DMS153 treated with DMSO at 0.1 percent for 48 hours (cell line): ENCODE results near the gene KRR1.
A peak's percentile ranks its signal among the peaks of the same experiment; 100 is the strongest.

ENCODE experiments used
- DNase-seq: peaks from one replicate; lab custom pipeline; 2025; ENCODE audit not compliant: unreplicated experiment; lab: John Stamatoyannopoulos, UW

KRR1 gene

GRCh38 chr12:75511116-75512048 lies at the start of gene KRR1:
KRR1 (minus strand) TSS chr12:75511609; CDS start chr12:75511597, 12 bp downstream.
- peak; percentile 92 for DNase-seq

DNA sequence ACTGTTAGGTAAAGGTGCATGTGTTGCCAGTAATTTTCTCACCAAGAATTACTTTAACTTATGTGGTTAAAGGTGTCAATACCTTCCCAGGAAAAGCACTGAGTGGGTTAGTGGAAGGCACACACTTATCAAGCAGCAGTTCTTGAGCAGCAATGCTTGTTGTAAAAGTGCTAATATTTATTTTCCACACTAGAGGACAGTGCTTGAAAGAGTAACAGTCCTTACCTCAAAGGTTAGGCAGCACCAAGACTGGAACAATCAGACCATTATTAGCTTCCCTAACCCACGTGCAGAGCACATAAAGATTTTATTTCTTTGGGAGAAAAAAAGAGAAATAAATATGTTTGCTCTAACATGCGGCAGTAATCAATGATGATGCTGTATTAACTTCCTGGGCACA lies 48.8 kb upstream of the KRR1 start:
- peak; percentile 7 for DNase-seq

DNA sequence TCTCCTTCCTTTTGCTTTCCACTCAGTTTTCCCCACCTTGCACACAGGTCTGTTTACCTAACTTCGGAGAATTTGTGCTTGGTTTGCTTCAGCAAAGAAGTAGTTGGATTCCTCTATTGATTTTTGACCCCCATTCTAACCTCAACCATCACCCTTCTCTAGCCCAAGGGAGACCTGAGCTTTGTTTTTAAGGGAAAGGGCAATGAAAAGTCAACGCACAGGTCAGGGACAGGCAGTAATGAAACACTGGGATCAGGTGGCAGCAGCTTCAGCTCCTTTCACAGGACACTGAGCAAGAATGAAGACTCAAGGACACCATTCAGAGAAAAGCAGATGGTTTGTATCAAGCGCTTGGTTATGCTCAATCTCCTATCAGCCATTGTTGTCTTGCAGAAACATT lies 46.9 kb upstream of the KRR1 start:
- DNase-seq = no peak

GRCh38 chr12:75556311-75556899 lies 45.0 kb upstream of the KRR1 start:
- DNase-seq = no peak

- DNase-seq = no peak
Observed at GRCh38 chr12:75554556-75554880, 43.1 kb upstream of the KRR1 start.

DNA sequence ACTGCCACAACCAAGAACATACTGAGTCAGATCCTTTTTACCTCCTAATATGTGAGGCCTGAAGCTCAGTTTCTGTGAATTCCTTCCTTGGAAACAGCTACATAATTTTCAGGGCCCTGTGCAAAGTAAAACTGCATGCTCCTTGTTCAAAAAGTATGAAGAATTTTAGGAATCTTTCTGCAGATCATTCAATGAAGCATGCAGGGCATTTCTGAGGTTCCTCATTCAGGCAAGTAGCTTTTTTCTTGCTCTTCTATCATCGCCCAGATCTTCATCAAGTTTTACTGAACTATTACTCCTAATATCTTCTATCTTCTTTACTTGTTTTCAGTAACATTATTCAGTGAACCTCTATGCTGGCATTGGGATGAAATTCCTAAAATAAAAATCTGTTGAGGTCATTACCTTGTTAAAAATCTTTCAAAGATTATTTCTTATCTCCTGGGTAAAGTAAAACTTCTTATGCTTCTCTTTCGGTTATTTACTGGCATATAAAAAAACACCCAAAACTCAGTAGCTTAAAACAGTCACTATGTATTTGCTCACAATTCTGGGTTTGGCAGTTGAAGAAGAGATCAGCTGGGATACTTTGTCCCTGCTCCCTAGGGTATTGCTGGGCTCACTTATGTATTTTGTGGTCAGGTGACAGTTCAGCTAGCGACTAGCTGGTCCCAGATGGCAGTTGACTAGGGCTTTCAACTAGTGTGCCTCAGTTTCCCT lies 42.6 kb upstream of the KRR1 start:
- no peak for DNase-seq

DNA sequence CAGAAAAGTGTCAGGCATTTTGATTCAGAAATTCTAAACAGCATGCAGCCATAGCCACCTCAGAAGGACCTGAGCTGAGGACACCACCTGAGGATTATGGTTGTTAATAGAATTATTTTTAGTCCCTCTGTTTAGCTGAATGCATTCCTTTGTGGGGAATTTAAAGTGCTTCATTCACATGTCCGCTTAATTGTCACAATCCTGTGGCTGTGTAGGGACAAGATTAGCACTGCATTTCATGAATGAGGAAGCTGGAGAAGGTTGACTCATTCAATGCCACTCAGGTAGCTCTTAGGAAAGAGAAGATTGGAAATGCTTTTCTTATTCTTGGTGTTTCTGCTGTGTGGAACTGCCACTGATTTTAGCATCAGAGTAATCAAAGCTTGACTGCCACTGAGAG lies 42.0 kb upstream of the KRR1 start:
- no peak for DNase-seq

GRCh38 chr12:75551477-75551876 lies 40.1 kb upstream of the KRR1 start:
- DNase-seq = no peak

DNA sequence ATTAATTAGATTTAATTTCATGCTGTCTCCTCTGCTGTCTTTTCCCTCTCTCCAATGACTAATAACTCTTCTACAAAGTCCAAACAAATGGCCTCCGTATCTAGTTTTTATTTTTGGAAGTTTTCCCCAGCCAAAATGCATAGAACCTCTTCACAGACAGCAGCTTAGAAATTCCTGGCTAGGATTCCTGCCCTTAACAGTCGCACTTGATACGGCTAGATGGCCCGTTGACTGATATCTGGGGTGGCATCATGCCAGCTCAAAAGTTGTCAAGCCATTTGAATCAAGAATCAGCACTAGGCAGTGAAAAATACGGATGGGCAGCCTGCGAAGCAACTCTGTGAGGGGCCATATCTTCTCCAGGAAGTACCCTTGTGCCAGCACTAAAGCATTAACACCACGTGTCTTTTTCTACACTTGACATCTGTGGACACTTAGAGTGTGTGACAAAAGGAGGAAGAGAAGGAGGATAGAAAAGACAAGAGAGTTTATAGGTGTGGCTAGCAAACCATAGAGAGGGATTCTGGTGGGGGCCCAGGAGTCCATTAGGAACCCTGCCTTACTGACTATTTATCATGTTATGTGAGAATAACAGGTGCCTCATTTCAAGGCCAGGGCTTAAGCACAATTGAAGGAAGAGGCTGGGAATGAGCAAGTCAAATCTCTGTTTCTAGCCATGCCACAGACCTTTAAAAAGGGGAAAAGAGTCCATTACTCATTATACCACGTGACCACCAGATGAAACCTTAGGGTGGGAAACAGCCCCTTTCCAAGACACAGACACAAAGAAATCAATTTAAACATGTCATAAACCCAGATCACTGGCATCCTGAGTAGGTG lies 39.2 kb upstream of the KRR1 start:
- DNase-seq = no peak

DNA sequence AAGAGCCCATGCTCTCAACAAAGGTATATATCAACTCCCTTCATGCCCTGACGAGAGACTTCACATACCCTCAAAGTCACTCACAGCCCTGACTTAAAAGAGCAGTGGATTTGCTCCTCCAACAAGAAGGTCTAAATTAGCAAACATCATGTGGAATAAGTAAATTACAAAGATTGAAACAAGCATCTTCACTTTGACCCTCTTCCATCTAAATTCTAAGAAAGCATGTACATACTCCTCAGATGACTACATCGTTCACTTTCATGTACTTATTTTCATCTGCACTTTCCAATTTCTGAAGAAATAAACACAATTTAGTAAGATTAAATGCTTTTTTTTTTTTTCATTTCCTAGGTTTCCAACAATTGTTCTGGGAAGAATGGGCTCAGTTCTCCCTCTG lies 38.6 kb upstream of the KRR1 start:
- no peak for DNase-seq

DNA sequence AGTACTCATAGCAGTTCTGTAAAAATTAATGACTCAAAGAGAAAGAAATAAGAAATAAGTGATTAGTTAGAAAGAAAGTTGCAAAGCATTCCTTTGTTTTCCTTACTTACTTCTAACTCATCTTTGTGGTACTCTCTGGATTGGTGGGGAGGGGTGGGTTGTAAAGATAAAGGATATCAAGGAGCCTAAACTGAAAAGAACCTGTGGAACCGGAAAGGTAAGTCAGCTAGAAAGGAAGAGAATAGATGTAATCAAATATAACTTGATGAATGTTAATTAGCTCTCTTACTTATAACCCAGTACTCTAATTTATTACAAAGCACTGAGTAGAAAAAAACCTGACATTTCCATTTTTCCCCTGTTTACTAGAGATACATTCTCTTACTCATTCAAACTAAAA lies 37.5 kb upstream of the KRR1 start:
- no peak for DNase-seq

DNA sequence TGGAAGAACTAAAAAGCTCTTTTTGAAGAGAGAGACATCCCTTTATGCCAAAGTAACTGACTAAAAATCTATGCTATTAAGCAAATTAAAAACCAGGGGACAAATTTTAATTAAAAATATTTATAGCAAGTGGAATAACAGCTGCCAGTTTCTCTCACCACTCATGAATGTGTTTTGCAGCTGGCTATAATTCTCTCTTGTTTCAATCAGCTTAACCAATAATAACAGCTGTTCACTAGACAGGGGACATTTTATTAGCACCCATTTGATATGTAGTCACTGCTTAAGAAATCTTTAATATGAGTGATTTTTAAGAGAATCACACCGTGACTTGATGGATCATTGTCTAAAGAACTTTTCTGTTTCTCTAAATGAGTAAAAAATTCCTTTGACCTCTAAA lies 34.2 kb upstream of the KRR1 start:
- DNase-seq = no peak

- no peak for DNase-seq
Observed at GRCh38 chr12:75543529-75543928, 32.1 kb upstream of the KRR1 start.

GRCh38 chr12:75542942-75543341 lies 31.5 kb upstream of the KRR1 start:
- no peak for DNase-seq

DNA sequence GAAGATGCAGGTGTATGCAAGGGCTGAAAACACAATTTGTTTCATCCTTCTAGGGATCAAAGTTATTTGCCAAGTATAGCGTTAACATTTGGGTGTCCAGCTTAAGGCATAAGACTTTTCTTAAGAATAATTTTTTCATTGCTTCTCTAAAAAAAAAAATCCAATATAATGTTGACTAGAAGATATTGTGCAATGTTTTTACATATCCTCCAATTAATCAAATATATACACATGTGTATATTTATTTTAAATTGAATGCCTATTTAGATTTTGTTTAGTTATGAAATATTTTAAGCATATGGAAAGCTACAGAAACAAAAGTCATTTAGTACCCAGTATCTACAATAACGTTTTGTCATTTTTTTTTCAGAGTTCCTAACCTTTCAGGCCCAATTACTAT lies 28.5 kb upstream of the KRR1 start:
- no peak for DNase-seq

DNA sequence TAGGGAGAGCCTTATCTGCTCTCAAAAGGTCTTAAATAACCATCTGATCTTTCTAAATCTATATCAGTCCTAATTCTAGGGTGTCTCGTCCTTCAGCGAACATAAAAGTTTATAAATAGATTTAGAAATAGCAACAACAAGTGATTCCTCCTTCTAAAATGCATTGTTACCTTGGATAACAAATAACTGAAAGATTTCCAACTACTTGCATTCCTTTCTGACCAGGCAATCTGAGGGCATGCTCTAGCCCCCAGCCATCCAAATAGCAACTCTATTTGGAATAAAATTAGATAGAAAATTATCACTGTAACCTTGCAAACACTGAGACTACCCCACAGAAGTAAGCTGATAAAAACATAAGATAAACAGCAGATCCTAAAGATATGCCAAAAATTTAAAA lies 21.8 kb upstream of the KRR1 start:
- no peak for DNase-seq

GRCh38 chr12:75529826-75530225 lies 18.4 kb upstream of the KRR1 start:
- DNase-seq = no peak

- DNase-seq = no peak
Observed at GRCh38 chr12:75529316-75529715, 17.9 kb upstream of the KRR1 start.

DNA sequence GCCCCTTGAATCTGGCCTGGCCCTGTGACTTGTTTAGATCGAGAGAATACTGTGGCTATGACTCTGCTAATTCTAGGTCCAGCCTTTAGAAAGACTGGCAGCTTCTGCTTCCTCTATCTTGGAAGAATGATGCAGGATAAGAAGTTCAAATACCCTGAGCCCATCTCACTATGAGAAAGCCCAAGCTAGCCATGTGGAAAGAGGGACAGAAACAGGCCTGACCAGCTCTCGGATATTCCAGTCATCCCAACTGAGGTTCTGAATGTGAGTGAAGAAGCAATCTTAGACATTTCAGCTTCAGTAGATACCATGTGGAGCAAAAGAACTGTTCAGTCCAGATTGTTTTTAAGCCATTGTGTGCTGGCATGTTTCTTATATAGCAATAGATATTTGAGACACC lies 17.3 kb upstream of the KRR1 start:
- no peak for DNase-seq

GRCh38 chr12:75528272-75528671 lies 16.9 kb upstream of the KRR1 start:
- no peak for DNase-seq
